Panc1 (cell line): ENCODE data around the gene MEIS2. TPM values are rescaled to one million over a fixed set of nuclear protein-coding genes. Genes with fewer than 3 reads are reported as not detected.

Experiments
- ATAC-seq: fragments of 200-7000 bp; cut with Tn5 transposase; 2 replicates; pipeline ENCODE4 v1.9.1; 2020; ENCODE audit warnings: mild to moderate bottlenecking, moderate library complexity
- BruUV-seq: library from RNA; stranded (reverse); fragments of 400-500 nt; replicated peaks from 2 replicates; lab custom pipeline; 2021; lab: Mats Ljungman, UMichigan
- CTCF ChIA-PET: fragments of 300-600 bp; sonication (Branson Sonifier 250); formaldehyde crosslinking; loops from one replicate; lab custom pipeline; 2022; ENCODE audit warnings: antibody characterized with exemption; lab: Charles Lee
- POLR2A ChIA-PET: fragments of 300-600 bp; sonication (Branson Sonifier 250); formaldehyde crosslinking; loops from one replicate; lab custom pipeline; 2022; ENCODE audit warnings: antibody characterized with exemption; lab: Charles Lee
- DNase-seq: peaks from one replicate; pipeline ENCODE4 v3.0.0-alpha.2; 2010; ENCODE audit warnings: low read depth, low spot score
- H3K27ac ChIP-seq: 2 replicates; pipeline ENCODE4 v1.5.1; 2011; ENCODE audit warnings: mild to moderate bottlenecking, low read length, inconsistent platforms
- H3K27me3 ChIP-seq: fragments of 200-500 bp; sonication (Bioruptor generic); 2 replicates; pipeline ENCODE4 v1.6.0; 2014; ENCODE audit warnings: low read length, inconsistent platforms; ENCODE audit not compliant: control insufficient read depth, insufficient read depth
- H3K36me3 ChIP-seq: fragments of 200-500 bp; sonication (Bioruptor generic); 2 replicates; pipeline ENCODE4 v1.5.1; 2014; ENCODE audit warnings: inconsistent platforms, mild to moderate bottlenecking, low read length, moderate library complexity; ENCODE audit not compliant: control insufficient read depth, insufficient read depth
- H3K4me1 ChIP-seq: 2 replicates; pipeline ENCODE4 v1.5.1; 2011; ENCODE audit warnings: inconsistent platforms, mild to moderate bottlenecking, low read length, moderate library complexity; ENCODE audit not compliant: control insufficient read depth, insufficient read depth
- H3K4me3 ChIP-seq, 2 experiments: 2 replicates each; pipeline ENCODE4 v1.5.1; 2011 to 2012; ENCODE audit warnings: low read depth in 2 of 2, low read length in 2 of 2, mild to moderate bottlenecking in 2 of 2, inconsistent platforms in 1 of 2, moderate library complexity in 1 of 2
- H3K9me3 ChIP-seq: fragments of 200-500 bp; sonication (Bioruptor generic); 2 replicates; pipeline ENCODE4 v1.5.1; 2014; ENCODE audit warnings: low read depth, mild to moderate bottlenecking, inconsistent platforms, low read length, moderate library complexity; ENCODE audit not compliant: control insufficient read depth, insufficient read depth
- CTCF ChIP-seq: fragments of 450-650 bp; IDR thresholded peaks from 2 replicates; pipeline ENCODE4 v1.5.1; 2017; ENCODE audit warnings: mild to moderate bottlenecking
- POLR2AphosphoS5 ChIP-seq: IDR thresholded peaks from 2 replicates; pipeline ENCODE4 v1.6.1; 2012; ENCODE audit warnings: mild to moderate bottlenecking, low read depth, low read length, moderate library complexity
- REST ChIP-seq, 2 experiments: IDR thresholded peaks; 2 replicates each; pipeline ENCODE4 v1.6.1; 2011 to 2012; ENCODE audit warnings: low read depth in 2 of 2, control low read depth in 1 of 2, low read length in 1 of 2, mild to moderate bottlenecking in 1 of 2, moderate library complexity in 1 of 2; ENCODE audit not compliant: insufficient read depth in 1 of 2
- SIN3A ChIP-seq: IDR thresholded peaks from 2 replicates; pipeline ENCODE4 v1.6.1; 2012; ENCODE audit warnings: low read depth, mild to moderate bottlenecking, low read length, moderate library complexity, borderline replicate concordance; ENCODE audit not compliant: insufficient read depth
- TCF7L2 ChIP-seq: IDR thresholded peaks from 2 replicates; pipeline ENCODE4 v1.6.1; 2011; ENCODE audit warnings: mild to moderate bottlenecking, low read depth, low read length, inconsistent platforms
- in situ Hi-C: cut with HindIII; loops from 2 replicates; pipeline ENCODE4 v1.10.0; 2016; ENCODE audit warnings: low sequenced_read_pairs, low pct_unique_long_range_greater_than_20kb
- intact Hi-C: fragments of 100-400 bp; cut with micrococcal nuclease; formaldehyde crosslinking; loops from one replicate; pipeline ENCODE4 v1.10.0; 2022; ENCODE audit not compliant: unreplicated experiment
- total RNA-seq: library from RNA; stranded (reverse); gene quantifications from one replicate; pipeline ENCODE4 v1.2.1, GENCODE V29; 2021; ENCODE audit not compliant: unreplicated experiment

Gene MEIS2
- total RNA-seq, 1 experiment from 2014 or later: 9.3 TPM

GRCh38 chr15:37008205-37008604 lies 92.1 kb downstream of the MEIS2 start:
- no peaks in the 10 kb centered on the region for H3K4me1 ChIP-seq
- ChIA-PET POLR2A (no interaction called here), CTCF (no interaction called here)
- no peaks in the 10 kb centered on the region for H3K9me3 ChIP-seq
- H3K36me3 ChIP-seq: no peaks in the 10 kb centered on the region
- no TSS peak for BruUV-seq
- intact Hi-C loops (no loop called here), in situ Hi-C loops (no loop called here)
- no peak overlapping the region for H3K4me3 ChIP-seq
- H3K27me3 ChIP-seq: no peaks in the 10 kb centered on the region
- no peak overlapping the region for H3K27ac ChIP-seq
- DNase-seq (no peak), ATAC-seq (no peak)
- TF ChIP-seq SIN3A: no peak
- no peak for TF ChIP-seq CTCF
- TF ChIP-seq POLR2AphosphoS5: no peak
- no peak for TF ChIP-seq REST (IDR thresholded peaks at IDR 0.05; ENCODE audit: insufficient read depth in 1 of 2, low read depth in 2 of 2, low read length in 1 of 2)
- TF ChIP-seq TCF7L2: no peak

- H3K4me3 ChIP-seq: no peak overlapping the region
- no peaks in the 10 kb centered on the region for H3K27me3 ChIP-seq
- H3K4me1 ChIP-seq: no peaks in the 10 kb centered on the region
- POLR2A ChIA-PET: no interaction called here
- H3K36me3 ChIP-seq: no peaks in the 10 kb centered on the region
- no peaks in the 10 kb centered on the region for H3K9me3 ChIP-seq
- CTCF ChIA-PET: no interaction called here
- BruUV-seq: no TSS peak
- DNase-seq: no peak
- no peak overlapping the region for H3K27ac ChIP-seq
- TF ChIP-seq CTCF: no peak
- no peak for TF ChIP-seq REST (IDR thresholded peaks at IDR 0.05; ENCODE audit: insufficient read depth in 1 of 2, low read depth in 2 of 2, low read length in 1 of 2)
- no peak for TF ChIP-seq TCF7L2
- TF ChIP-seq SIN3A: no peak
- TF ChIP-seq POLR2AphosphoS5: no peak
- in situ Hi-C loops: no loop called here
- intact Hi-C loops: no loop called here
- ATAC-seq: no peak
These were observed 93.0 kb downstream of the MEIS2 start for GRCh38 chr15:37007301-37007700.
